Measurements from ENCODE around the gene RFT1.

GRCh38 chr3:53147151-53147902, 17.1 kb upstream of the RFT1 start:
- TF ChIP-seq EZH2 (IDR thresholded peaks at IDR 0.05) (no peak), POLR2AphosphoS5 (IDR thresholded peaks at IDR 0.05; ENCODE audit: borderline replicate concordance, low read depth, low read length) (no peak), FOXP2 (optimal IDR thresholded peaks at IDR 0.05; ENCODE audit: control extremely low read depth, extremely low read length, insufficient read depth) (no peak)
